Nephron progenitor cell (in vitro differentiated cells): ENCODE results near the gene TSEN34.
A peak's percentile ranks its signal among the peaks of the same experiment; 100 is the strongest.

ENCODE experiments used
- DNase-seq: peaks from one replicate; pipeline ENCODE4 v3.0.0; 2021
- H3K27ac Mint-ChIP-seq: 2 replicates; pipeline ENCODE4 v1.8.0; 2021; ENCODE audit warnings: mild to moderate bottlenecking, moderate library complexity, mixed read lengths
- H3K27me3 Mint-ChIP-seq: 2 replicates; pipeline ENCODE4 v1.8.0; 2021; ENCODE audit warnings: mild to moderate bottlenecking, low read depth, mixed read lengths; ENCODE audit not compliant: poor library complexity
- H3K36me3 Mint-ChIP-seq: 2 replicates; pipeline ENCODE4 v1.8.0; 2021; ENCODE audit warnings: low read depth, mixed read lengths
- H3K4me1 Mint-ChIP-seq: 2 replicates; pipeline ENCODE4 v1.8.0; 2021; ENCODE audit warnings: mixed read lengths
- H3K4me3 Mint-ChIP-seq: 2 replicates; pipeline ENCODE4 v1.8.0; 2021; ENCODE audit warnings: mild to moderate bottlenecking, moderate library complexity, mixed read lengths
- H3K9me3 Mint-ChIP-seq: 2 replicates; pipeline ENCODE4 v1.8.0; 2021; ENCODE audit warnings: mild to moderate bottlenecking, moderate library complexity, mixed read lengths
- TF ChIP-seq, protein P1 (sequence below): fragments of 200-600 bp; sonication (generic); IDR thresholded peaks from 2 replicates; pipeline ENCODE4 v1.5.0; 2021; ENCODE audit warnings: antibody characterized with exemption

Gene TSEN34

DNA sequence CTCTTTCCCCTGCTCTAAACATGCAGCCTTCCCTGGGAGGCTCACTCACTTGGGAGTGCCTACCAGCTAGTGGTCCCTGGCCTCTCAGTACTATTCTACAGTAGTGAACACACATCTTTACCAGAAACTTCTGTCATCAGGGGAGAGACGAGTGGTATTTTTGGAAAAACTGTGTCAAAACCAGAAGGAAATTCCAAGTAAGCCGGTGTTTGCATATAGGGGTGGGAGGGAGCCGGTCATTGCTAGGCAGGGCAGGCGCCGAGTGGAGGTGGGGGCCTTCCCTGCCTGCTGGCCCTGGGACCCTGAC lies 16.5 kb downstream of the TSEN34 start:
- Mint-ChIP-seq H3K9me3 (no peaks in the 10 kb centered on the region), H3K4me1 (peaks cover 89% of the 10 kb centered on the region), H3K4me3 (no peak overlapping the region), H3K27me3 (peaks cover 7% of the 10 kb centered on the region), H3K27ac (peak overlapping the region; percentile 94), H3K36me3 (peaks cover 75% of the 10 kb centered on the region)
- no peak for DNase-seq
- TF ChIP-seq, protein P1, sequence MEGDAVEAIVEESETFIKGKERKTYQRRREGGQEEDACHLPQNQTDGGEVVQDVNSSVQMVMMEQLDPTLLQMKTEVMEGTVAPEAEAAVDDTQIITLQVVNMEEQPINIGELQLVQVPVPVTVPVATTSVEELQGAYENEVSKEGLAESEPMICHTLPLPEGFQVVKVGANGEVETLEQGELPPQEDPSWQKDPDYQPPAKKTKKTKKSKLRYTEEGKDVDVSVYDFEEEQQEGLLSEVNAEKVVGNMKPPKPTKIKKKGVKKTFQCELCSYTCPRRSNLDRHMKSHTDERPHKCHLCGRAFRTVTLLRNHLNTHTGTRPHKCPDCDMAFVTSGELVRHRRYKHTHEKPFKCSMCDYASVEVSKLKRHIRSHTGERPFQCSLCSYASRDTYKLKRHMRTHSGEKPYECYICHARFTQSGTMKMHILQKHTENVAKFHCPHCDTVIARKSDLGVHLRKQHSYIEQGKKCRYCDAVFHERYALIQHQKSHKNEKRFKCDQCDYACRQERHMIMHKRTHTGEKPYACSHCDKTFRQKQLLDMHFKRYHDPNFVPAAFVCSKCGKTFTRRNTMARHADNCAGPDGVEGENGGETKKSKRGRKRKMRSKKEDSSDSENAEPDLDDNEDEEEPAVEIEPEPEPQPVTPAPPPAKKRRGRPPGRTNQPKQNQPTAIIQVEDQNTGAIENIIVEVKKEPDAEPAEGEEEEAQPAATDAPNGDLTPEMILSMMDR: no peak

DNA sequence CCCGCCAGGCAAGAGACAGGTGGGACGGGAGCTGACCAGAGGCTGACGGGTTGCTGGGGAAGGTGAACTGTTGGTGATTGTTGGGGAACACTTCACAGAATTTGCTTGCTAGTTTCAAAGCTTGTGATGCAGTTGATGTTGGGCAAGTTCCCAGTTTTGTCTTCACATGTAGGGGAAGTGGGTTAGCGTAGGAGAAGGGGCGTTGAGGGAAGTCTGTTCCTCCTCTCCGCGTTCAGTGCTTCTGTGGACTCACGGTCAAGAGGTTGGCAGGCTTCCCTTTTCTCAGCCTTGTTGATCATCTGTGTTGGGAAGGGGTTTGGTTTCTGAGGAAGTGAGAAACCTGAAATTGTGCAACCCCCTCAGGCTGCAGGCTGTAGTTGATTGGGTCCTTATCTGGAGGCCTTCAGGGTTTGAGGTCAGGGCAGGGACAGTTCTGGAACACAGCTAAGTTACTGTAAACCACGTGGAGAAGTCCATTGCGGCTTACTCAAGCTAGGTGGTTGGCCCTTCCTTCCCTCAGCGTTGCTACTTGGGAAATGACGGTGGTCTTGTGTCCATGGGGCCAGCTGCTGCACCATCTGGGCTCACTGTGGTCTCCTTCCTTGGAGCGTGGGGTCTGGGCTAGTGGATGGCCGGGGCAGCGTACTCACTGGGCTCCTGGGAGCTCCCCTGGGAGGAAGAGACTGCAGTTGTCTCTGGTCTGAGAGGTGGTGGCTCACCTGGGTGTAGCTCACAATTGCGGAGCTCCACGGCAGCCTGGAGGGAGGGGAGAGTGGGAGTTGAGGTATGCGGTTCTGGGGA lies 17.1 kb downstream of the TSEN34 start:
- H3K27me3 Mint-ChIP-seq: peaks cover 7% of the 10 kb centered on the region
- no peak for DNase-seq
- H3K36me3 Mint-ChIP-seq: peaks cover 75% of the 10 kb centered on the region
- peak overlapping the region; percentile 96 for H3K27ac Mint-ChIP-seq
- TF ChIP-seq, protein P1: no peak
- peaks cover 84% of the 10 kb centered on the region for H3K4me1 Mint-ChIP-seq
- H3K9me3 Mint-ChIP-seq: peaks cover 3% of the 10 kb centered on the region
- H3K4me3 Mint-ChIP-seq: peak overlapping the region; percentile 22

DNA sequence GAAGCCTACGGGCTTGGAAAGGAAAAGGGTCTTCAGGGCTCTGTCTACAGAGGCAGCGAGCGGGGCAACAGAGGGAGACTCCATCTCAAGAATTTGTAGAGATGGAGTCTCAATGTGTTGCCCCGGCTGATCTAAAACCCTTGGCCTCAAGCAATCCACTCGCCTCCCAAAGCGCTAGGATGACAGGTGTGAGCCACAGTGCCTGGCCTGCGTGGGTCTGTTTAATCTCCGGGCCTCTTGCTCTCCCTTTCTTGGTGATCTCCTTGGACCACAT lies 17.6 kb downstream of the TSEN34 start:
- Mint-ChIP-seq H3K4me3 (peak overlapping the region; percentile 22), H3K9me3 (peaks cover 5% of the 10 kb centered on the region), H3K36me3 (peaks cover 73% of the 10 kb centered on the region), H3K4me1 (peaks cover 78% of the 10 kb centered on the region), H3K27me3 (peaks cover 7% of the 10 kb centered on the region), H3K27ac (peak overlapping the region; percentile 96)
- TF ChIP-seq, protein P1: no peak
- DNase-seq: no peak

DNA sequence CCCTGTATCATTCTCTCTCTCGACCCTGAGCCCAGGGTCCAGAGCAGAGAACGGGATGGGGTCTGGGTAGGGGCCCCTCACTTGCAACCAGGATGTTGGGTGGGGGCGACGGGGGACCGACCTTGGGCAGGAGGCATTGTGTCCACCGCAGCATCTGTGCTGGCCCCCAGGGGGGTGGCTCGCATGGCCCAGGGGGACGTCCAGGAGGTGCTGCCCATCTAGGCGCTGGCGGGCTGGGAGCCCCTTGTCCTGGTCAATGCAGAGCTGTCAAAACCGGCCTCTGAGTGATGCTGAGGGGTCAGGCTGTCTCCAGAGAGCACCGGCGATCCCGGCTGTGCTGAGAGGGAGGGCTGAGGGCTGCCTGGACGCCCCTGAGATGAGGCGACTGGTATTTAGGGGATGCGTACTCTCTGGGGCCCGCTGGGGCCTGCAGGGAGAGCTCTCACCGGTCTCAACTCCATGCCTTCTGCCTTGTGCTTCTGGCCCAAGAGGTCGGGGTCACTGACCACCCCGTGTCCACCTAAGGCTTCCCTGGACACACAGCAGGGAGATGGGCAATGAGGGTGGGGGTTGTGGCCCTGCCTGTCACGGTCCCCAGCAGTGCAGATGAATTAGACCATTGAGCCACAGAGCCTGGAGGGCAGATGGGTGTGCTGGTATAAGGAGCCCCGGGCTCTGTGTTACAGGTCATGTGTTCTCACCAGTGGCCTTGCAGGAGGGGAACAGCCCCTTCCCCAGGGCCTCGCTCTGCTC lies 18.1 kb downstream of the TSEN34 start:
- peaks cover 5% of the 10 kb centered on the region for H3K9me3 Mint-ChIP-seq
- peak overlapping the region; percentile 96 for H3K27ac Mint-ChIP-seq
- H3K4me1 Mint-ChIP-seq: peaks cover 77% of the 10 kb centered on the region
- DNase-seq: no peak
- TF ChIP-seq, protein P1: no peak
- peaks cover 7% of the 10 kb centered on the region for H3K27me3 Mint-ChIP-seq
- H3K4me3 Mint-ChIP-seq: no peak overlapping the region
- peaks cover 72% of the 10 kb centered on the region for H3K36me3 Mint-ChIP-seq

DNA sequence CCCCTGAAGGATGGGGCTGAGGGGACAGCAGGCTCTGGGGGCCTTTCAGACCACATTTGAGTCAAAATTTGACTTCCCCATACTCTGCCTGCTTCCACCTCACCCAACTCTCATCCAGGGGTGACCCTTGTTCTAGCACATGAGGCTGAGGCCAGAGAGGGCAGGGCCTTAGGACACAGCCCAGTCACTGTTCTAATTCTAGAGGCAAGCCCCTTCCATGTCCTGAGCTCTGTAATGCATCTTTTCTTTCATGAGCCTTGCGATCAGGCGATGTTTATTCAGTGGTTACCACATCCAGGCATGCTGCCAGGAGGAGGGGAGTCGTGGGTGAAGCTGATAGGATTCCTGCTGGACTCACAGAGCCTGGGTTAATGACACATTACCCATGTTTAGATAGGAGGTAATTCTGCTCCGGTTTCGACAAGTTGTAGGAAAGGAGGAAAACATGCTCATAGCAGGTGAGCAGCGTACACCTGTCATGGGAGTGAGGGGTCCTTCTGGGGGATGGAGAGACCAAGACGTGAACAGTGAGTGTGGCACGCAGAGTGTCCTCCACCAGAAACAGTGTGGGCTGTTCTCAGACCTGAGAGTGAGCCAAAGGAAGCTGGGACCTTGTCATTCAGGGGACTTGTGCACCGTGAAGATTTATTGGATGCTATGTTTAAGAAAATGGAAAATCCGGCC lies 18.8 kb downstream of the TSEN34 start:
- H3K9me3 Mint-ChIP-seq: peaks cover 5% of the 10 kb centered on the region
- peak overlapping the region; percentile 96 for H3K27ac Mint-ChIP-seq
- peak overlapping the region; percentile 44 for H3K4me3 Mint-ChIP-seq
- TF ChIP-seq, protein P1: no peak
- peaks cover 3% of the 10 kb centered on the region for H3K27me3 Mint-ChIP-seq
- H3K4me1 Mint-ChIP-seq: peaks cover 71% of the 10 kb centered on the region
- peaks cover 68% of the 10 kb centered on the region for H3K36me3 Mint-ChIP-seq
- DNase-seq: no peak
